ENCODE results near the gene COX6B1. TPM values are rescaled to one million over a fixed set of nuclear protein-coding genes. Genes with fewer than 3 reads are reported as not detected.
"Not testable (repeated sequence)": the region's sequence is repeated elsewhere in the genome, so short reads cannot be mapped to it uniquely, and the experiment has no call there.

The COX6B1 gene
- total and polyA plus RNA-seq, 2 experiments from 2014 or later: 817 to 1,609 TPM

GRCh38 chr19:35675589-35676140, 27.5 kb downstream of the COX6B1 start:
- no peak for TF ChIP-seq CTCF (IDR thresholded peaks at IDR 0.05; ENCODE audit: low read depth, low read length)

GRCh38 chr19:35689836-35690235, 41.7 kb downstream of the COX6B1 start:
- no peak overlapping the region for H3K4me3 ChIP-seq
- H3K27ac ChIP-seq: no peak overlapping the region
- no peaks in the 10 kb centered on the region for H3K9me3 ChIP-seq (ENCODE audit: low read depth)
- H3K36me3 ChIP-seq: no peaks in the 10 kb centered on the region
- no peak for TF ChIP-seq CTCF (IDR thresholded peaks at IDR 0.05; ENCODE audit: low read depth, low read length)
- H3K4me1 ChIP-seq (ENCODE audit: low read depth): no peaks in the 10 kb centered on the region
- DNase-seq (ENCODE audit: low read depth in 1 of 2, low spot score in 1 of 2): no peak
- no peaks in the 10 kb centered on the region for H3K27me3 ChIP-seq

More at GRCh38 chr19:35675589-35676140, 27.5 kb downstream of the COX6B1 start:
- Histone ChIP-seq H3K27ac (no peak overlapping the region), H3K9me3 (ENCODE audit: low read depth) (no peaks in the 10 kb centered on the region), H3K36me3 (no peaks in the 10 kb centered on the region), H3K4me1 (ENCODE audit: low read depth) (no peaks in the 10 kb centered on the region), H3K4me3 (no peak overlapping the region), H3K27me3 (peaks cover 16% of the 10 kb centered on the region)
- DNase-seq (ENCODE audit: low read depth in 1 of 2, low spot score in 1 of 2): no peak

DNA sequence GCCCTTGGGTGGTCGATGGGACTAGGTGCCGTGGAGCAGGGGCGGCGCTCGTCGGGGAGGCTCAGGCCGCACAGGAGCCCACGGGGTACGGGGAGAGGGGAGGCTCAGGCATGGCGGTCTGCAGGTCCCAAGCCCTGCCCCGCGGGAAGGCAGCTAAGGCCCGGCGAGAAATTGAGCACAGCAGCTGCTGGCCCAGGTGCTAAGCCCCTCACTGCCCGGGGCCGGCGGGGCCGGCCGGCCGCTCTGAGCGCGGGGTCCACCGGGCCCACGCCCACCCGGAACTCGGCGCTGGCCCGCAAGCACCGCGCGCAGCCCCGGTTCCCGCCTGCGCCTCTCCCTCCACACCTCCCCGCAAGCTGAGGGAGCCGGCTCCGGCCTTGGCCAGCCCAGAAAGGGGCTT, 43.0 kb downstream of the COX6B1 start:
- H3K27me3 ChIP-seq; H3K4me3 ChIP-seq; H3K9me3 ChIP-seq (ENCODE audit: low read depth); H3K4me1 ChIP-seq (ENCODE audit: low read depth); DNase-seq (ENCODE audit: low read depth in 1 of 2, low spot score in 1 of 2); H3K36me3 ChIP-seq; H3K27ac ChIP-seq: not testable (repeated sequence)

GRCh38 chr19:35692010-35692409, 43.9 kb downstream of the COX6B1 start:
- Histone ChIP-seq H3K4me3 (no peak overlapping the region), H3K27me3 (no peaks in the 10 kb centered on the region), H3K9me3 (ENCODE audit: low read depth) (no peaks in the 10 kb centered on the region), H3K4me1 (ENCODE audit: low read depth) (no peaks in the 10 kb centered on the region), H3K36me3 (no peaks in the 10 kb centered on the region), H3K27ac (no peak overlapping the region)
- no peak for TF ChIP-seq CTCF (IDR thresholded peaks at IDR 0.05; ENCODE audit: low read depth, low read length)
- DNase-seq (ENCODE audit: low read depth in 1 of 2, low spot score in 1 of 2): no peak

- Histone ChIP-seq H3K27ac (no peak overlapping the region), H3K27me3 (no peaks in the 10 kb centered on the region)
- DNase-seq (ENCODE audit: low read depth in 1 of 2, low spot score in 1 of 2): no peak
Measured at GRCh38 chr19:35693422-35693821, 45.3 kb downstream of the COX6B1 start.

More at GRCh38 chr19:35693422-35693821, 45.3 kb downstream of the COX6B1 start:
- H3K36me3 ChIP-seq: no peaks in the 10 kb centered on the region
- no peaks in the 10 kb centered on the region for H3K4me1 ChIP-seq (ENCODE audit: low read depth)
- H3K4me3 ChIP-seq: no peak overlapping the region
- H3K9me3 ChIP-seq (ENCODE audit: low read depth): no peaks in the 10 kb centered on the region
- no peak for TF ChIP-seq CTCF (IDR thresholded peaks at IDR 0.05; ENCODE audit: low read depth, low read length)

Measured in cardiac muscle cell (in vitro differentiated cells and primary cell).